Fibroblast of skin of right quadriceps (primary cell): ENCODE data around the gene SNRNP200.
"Not testable (repeated sequence)": the region's sequence is repeated elsewhere in the genome, so short reads cannot be mapped to it uniquely, and the experiment has no call there.

Source experiments
- DNase-seq: peaks from one replicate; pipeline ENCODE4 v3.0.0-alpha.2; 2013

SNRNP200 gene

GRCh38 chr2:96273763-96274162 is 31.6 kb downstream of the SNRNP200 start:
- no peak for DNase-seq

- DNase-seq: no peak
These were observed 33.4 kb downstream of the SNRNP200 start for GRCh38 chr2:96271995-96272394.

GRCh38 chr2:96267159-96267971 is 38.0 kb downstream of the SNRNP200 start:
- DNase-seq: peak; percentile 25

- DNase-seq: peak; percentile 97
These were observed 39.3 kb downstream of the SNRNP200 start, which contains the start of the genes CIAO1 and TMEM127 for GRCh38 chr2:96265840-96266679. Gene CIAO1, plus strand, starts transcription at chr2:96266225. Its CDS starts 126 bp downstream, at chr2:96266351. Gene TMEM127, minus strand, starts transcription at chr2:96265997. Its CDS starts 616 bp downstream, at chr2:96265381.

GRCh38 chr2:96265349-96265839 is 40.0 kb downstream of the SNRNP200 start:
- DNase-seq: peak; percentile 5

- DNase-seq: peak; percentile 30
These were observed 40.5 kb downstream of the SNRNP200 start for GRCh38 chr2:96264656-96265348.

GRCh38 chr2:96264086-96264485 is 41.3 kb downstream of the SNRNP200 start:
- DNase-seq: no peak

- no peak for DNase-seq
These were observed 43.0 kb downstream of the SNRNP200 start for GRCh38 chr2:96262306-96262705.

GRCh38 chr2:96261328-96262003 is 43.9 kb downstream of the SNRNP200 start:
- no peak for DNase-seq

- DNase-seq: peak; percentile 68
These were observed 44.7 kb downstream of the SNRNP200 start for GRCh38 chr2:96260387-96261260.

GRCh38 chr2:96259497-96259921 is 45.8 kb downstream of the SNRNP200 start:
- no peak for DNase-seq

- DNase-seq: no peak
These were observed 47.0 kb downstream of the SNRNP200 start for GRCh38 chr2:96258166-96259022.

GRCh38 chr2:96257744-96258143 is 47.6 kb downstream of the SNRNP200 start:
- not testable (repeated sequence) for DNase-seq

- DNase-seq: no peak
These were observed 48.7 kb downstream of the SNRNP200 start for GRCh38 chr2:96256611-96257113.

GRCh38 chr2:96254571-96254970 is 50.8 kb downstream of the SNRNP200 start:
- no peak for DNase-seq

GRCh38 chr2:96253006-96253405 is 52.3 kb downstream of the SNRNP200 start:
- no peak for DNase-seq

- no peak for DNase-seq
These were observed 52.8 kb downstream of the SNRNP200 start for GRCh38 chr2:96252526-96252925.

GRCh38 chr2:96251721-96252292 is 53.5 kb downstream of the SNRNP200 start:
- DNase-seq: peak; percentile 73

- DNase-seq: no peak
These were observed 55.2 kb downstream of the SNRNP200 start for GRCh38 chr2:96250188-96250587.

GRCh38 chr2:96249654-96250053 is 55.7 kb downstream of the SNRNP200 start:
- peak; percentile 89 for DNase-seq
